ENCODE results near the gene ATRNL1.

DNA sequence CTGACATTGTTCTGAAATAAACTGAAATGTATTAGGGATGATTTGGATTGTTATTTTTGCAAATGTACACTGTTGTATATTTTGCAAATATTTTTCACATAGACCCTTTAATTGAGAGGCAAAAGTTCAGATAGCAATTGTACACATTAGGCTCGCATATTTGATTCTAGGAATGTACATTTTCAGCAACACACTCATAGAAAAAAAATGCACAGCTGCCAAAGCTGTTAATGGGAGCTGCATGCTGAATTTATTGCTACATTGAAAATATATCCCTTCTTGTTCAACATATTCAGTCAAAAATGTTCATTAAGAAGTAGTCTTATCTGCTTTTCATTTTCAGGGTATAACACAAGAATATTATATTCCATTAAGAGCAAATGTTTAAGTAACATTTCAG is 512.9 kb downstream of the ATRNL1 start:
- TF ChIP-seq, protein P1, sequence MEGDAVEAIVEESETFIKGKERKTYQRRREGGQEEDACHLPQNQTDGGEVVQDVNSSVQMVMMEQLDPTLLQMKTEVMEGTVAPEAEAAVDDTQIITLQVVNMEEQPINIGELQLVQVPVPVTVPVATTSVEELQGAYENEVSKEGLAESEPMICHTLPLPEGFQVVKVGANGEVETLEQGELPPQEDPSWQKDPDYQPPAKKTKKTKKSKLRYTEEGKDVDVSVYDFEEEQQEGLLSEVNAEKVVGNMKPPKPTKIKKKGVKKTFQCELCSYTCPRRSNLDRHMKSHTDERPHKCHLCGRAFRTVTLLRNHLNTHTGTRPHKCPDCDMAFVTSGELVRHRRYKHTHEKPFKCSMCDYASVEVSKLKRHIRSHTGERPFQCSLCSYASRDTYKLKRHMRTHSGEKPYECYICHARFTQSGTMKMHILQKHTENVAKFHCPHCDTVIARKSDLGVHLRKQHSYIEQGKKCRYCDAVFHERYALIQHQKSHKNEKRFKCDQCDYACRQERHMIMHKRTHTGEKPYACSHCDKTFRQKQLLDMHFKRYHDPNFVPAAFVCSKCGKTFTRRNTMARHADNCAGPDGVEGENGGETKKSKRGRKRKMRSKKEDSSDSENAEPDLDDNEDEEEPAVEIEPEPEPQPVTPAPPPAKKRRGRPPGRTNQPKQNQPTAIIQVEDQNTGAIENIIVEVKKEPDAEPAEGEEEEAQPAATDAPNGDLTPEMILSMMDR (IDR thresholded peaks at IDR 0.05), result no peak
- no peak for TF ChIP-seq POLR2A (IDR thresholded peaks at IDR 0.05)

Measured in Peyer's patch (tissue), 4 donors.